Measurements from ENCODE around the gene CEP85. TPM values are rescaled to one million over a fixed set of nuclear protein-coding genes. Genes with fewer than 3 reads are reported as not detected.

Gene CEP85
- total RNA-seq, 1 donor: 13.0 TPM

GRCh38 chr1:26190373-26190987, 43.5 kb upstream of the CEP85 start, which contains the start of gene CATSPER4:
CATSPER4 (plus strand) TSS chr1:26190602; CDS start chr1:26190628, 26 bp downstream.
- H3K4me3 ChIP-seq (ENCODE audit: low read depth, low read length): no peak within 1 kb of the TSS
- DNase-seq (ENCODE audit: low read depth): peak; percentile 8
- TF ChIP-seq CTCF (IDR thresholded peaks at IDR 0.05; ENCODE audit: insufficient read depth, low read depth, low read length): peak; percentile 20

- H3K4me3 ChIP-seq (ENCODE audit: low read depth, low read length): no peak overlapping the region
- no peak for TF ChIP-seq CTCF (IDR thresholded peaks at IDR 0.05; ENCODE audit: insufficient read depth, low read depth, low read length)
- DNase-seq (ENCODE audit: low read depth): no peak
These were observed 42.3 kb upstream of the CEP85 start for GRCh38 chr1:26191739-26192138.

- no peak overlapping the region for H3K4me3 ChIP-seq (ENCODE audit: low read depth, low read length)
- no peak for TF ChIP-seq CTCF (IDR thresholded peaks at IDR 0.05; ENCODE audit: insufficient read depth, low read depth, low read length)
- DNase-seq (ENCODE audit: low read depth): no peak
These were observed 38.2 kb upstream of the CEP85 start for GRCh38 chr1:26195805-26196204.

GRCh38 chr1:26197301-26197700, 36.7 kb upstream of the CEP85 start:
- no peak for DNase-seq (ENCODE audit: low read depth)
- H3K4me3 ChIP-seq (ENCODE audit: low read depth, low read length): no peak overlapping the region
- no peak for TF ChIP-seq CTCF (IDR thresholded peaks at IDR 0.05; ENCODE audit: insufficient read depth, low read depth, low read length)

GRCh38 chr1:26197813-26198212, 36.2 kb upstream of the CEP85 start:
- no peak for TF ChIP-seq CTCF (IDR thresholded peaks at IDR 0.05; ENCODE audit: insufficient read depth, low read depth, low read length)
- no peak overlapping the region for H3K4me3 ChIP-seq (ENCODE audit: low read depth, low read length)
- no peak for DNase-seq (ENCODE audit: low read depth)

- H3K4me3 ChIP-seq (ENCODE audit: low read depth, low read length): no peak overlapping the region
- no peak for TF ChIP-seq CTCF (IDR thresholded peaks at IDR 0.05; ENCODE audit: insufficient read depth, low read depth, low read length)
- no peak for DNase-seq (ENCODE audit: low read depth)
These were observed 33.6 kb upstream of the CEP85 start for GRCh38 chr1:26200413-26200812.
